ENCODE measurements around the gene TMEM51. TPM values are rescaled to one million over a fixed set of nuclear protein-coding genes. Genes with fewer than 3 reads are reported as not detected.

Gene TMEM51
- total RNA-seq: under 1 TPM; 0.47 to 0.61 TPM
- polyA plus RNA-seq: not detected

GRCh38 chr1:15153184-15153841 is at the start of gene TMEM51:
Gene TMEM51 (plus strand): TSS chr1:15153747. CDS start chr1:15215088, 61,341 bp downstream.
- intact Hi-C loops (cut with micrococcal nuclease): no loop called here
- Mint-ChIP-seq H3K27me3 (peaks cover 33 to 38% of the 10 kb centered on the region in 2 donors), H3K4me3 (peak within 1 kb of the TSS; percentile 52 to 85 (median 72)), H3K9me3 (peaks cover 0 to 5% (median under 1%) of the 10 kb centered on the region in 8 donors), H3K4me1 (peaks cover 8 to 40% (median 22%) of the 10 kb centered on the region in 4 donors), H3K27ac (peak within 1 kb of the TSS in 1 of 7 donors; percentile 32), H3K36me3 (peaks cover 0 to 3% of the 10 kb centered on the region in 2 donors)
- Histone ChIP-seq H3K9me3 (ENCODE audit: control insufficient read depth in 1 of 2, low read length in 2 of 2) (no peaks in the 10 kb centered on the region), H3K27ac (ENCODE audit: low read depth, low read length) (no peak within 1 kb of the TSS), H3K4me1 (ENCODE audit: insufficient read depth, low read length) (peaks cover 24% of the 10 kb centered on the region), H3K27me3 (ENCODE audit: insufficient read depth, low read length) (peaks cover 12% of the 10 kb centered on the region), H3K36me3 (ENCODE audit: insufficient read depth, low read length) (no peaks in the 10 kb centered on the region), H3K4me3 (ENCODE audit: low read length in 2 of 2) (no peak within 1 kb of the TSS)
- DNase-seq: no peak
- CTCF ChIA-PET (ENCODE audit: partially characterized antibody): interaction anchor here (1.3 kb wide), 1 partner anchor 24 kb away, joined by 3 read pairs; no protein-coding TSS in a partner anchor
- POLR2A ChIA-PET (ENCODE audit: partially characterized antibody): no interaction called here

GRCh38 chr1:15103906-15104305 is 49.6 kb upstream of the TMEM51 start:
- Histone ChIP-seq H3K4me3 (ENCODE audit: low read length in 2 of 2) (no peak overlapping the region), H3K27ac (ENCODE audit: low read depth, low read length) (no peak overlapping the region), H3K36me3 (ENCODE audit: insufficient read depth, low read length) (no peaks in the 10 kb centered on the region), H3K4me1 (ENCODE audit: insufficient read depth, low read length) (peaks cover 7% of the 10 kb centered on the region), H3K27me3 (ENCODE audit: insufficient read depth, low read length) (no peaks in the 10 kb centered on the region), H3K9me3 (ENCODE audit: control insufficient read depth in 1 of 2, low read length in 2 of 2) (no peaks in the 10 kb centered on the region)
- H3K27ac Mint-ChIP-seq: no peak overlapping the region
- peaks cover 25 to 33% of the 10 kb centered on the region in 2 donors for H3K27me3 Mint-ChIP-seq
- CTCF ChIA-PET (ENCODE audit: partially characterized antibody): no interaction called here
- no peak for DNase-seq
- H3K4me1 Mint-ChIP-seq: peaks cover 7 to 16% (median 10%) of the 10 kb centered on the region in 4 donors
- H3K9me3 Mint-ChIP-seq: peaks cover 0 to 12% (median 1%) of the 10 kb centered on the region in 8 donors
- intact Hi-C loops (cut with micrococcal nuclease): no loop called here
- no peak overlapping the region for H3K4me3 Mint-ChIP-seq
- no peaks in the 10 kb centered on the region for H3K36me3 Mint-ChIP-seq
- POLR2A ChIA-PET (ENCODE audit: partially characterized antibody): no interaction called here

- peaks cover 0 to 12% (median 1%) of the 10 kb centered on the region in 8 donors for H3K9me3 Mint-ChIP-seq
- ChIA-PET POLR2A (ENCODE audit: partially characterized antibody) (no interaction called here), CTCF (ENCODE audit: partially characterized antibody) (no interaction called here)
- no peak overlapping the region for H3K4me3 Mint-ChIP-seq
- H3K27me3 Mint-ChIP-seq: peaks cover 20 to 27% of the 10 kb centered on the region in 2 donors
- H3K4me3 ChIP-seq (ENCODE audit: low read length in 2 of 2): no peak overlapping the region
- H3K27me3 ChIP-seq (ENCODE audit: insufficient read depth, low read length): no peaks in the 10 kb centered on the region
- H3K9me3 ChIP-seq (ENCODE audit: control insufficient read depth in 1 of 2, low read length in 2 of 2): no peaks in the 10 kb centered on the region
- peaks cover 6 to 16% (median 8%) of the 10 kb centered on the region in 4 donors for H3K4me1 Mint-ChIP-seq
- no peaks in the 10 kb centered on the region for H3K36me3 Mint-ChIP-seq
- H3K27ac ChIP-seq (ENCODE audit: low read depth, low read length): no peak overlapping the region
- H3K36me3 ChIP-seq (ENCODE audit: insufficient read depth, low read length): no peaks in the 10 kb centered on the region
- peaks cover 7% of the 10 kb centered on the region for H3K4me1 ChIP-seq (ENCODE audit: insufficient read depth, low read length)
- intact Hi-C loops (cut with micrococcal nuclease): no loop called here
- DNase-seq: no peak
- no peak overlapping the region for H3K27ac Mint-ChIP-seq
These were observed 48.8 kb upstream of the TMEM51 start for GRCh38 chr1:15104768-15105167.

- Histone ChIP-seq H3K4me3 (ENCODE audit: low read length in 2 of 2) (no peak overlapping the region), H3K27me3 (ENCODE audit: insufficient read depth, low read length) (no peaks in the 10 kb centered on the region), H3K27ac (ENCODE audit: low read depth, low read length) (no peak overlapping the region), H3K4me1 (ENCODE audit: insufficient read depth, low read length) (no peaks in the 10 kb centered on the region), H3K9me3 (ENCODE audit: control insufficient read depth in 1 of 2, low read length in 2 of 2) (no peaks in the 10 kb centered on the region), H3K36me3 (ENCODE audit: insufficient read depth, low read length) (no peaks in the 10 kb centered on the region)
- ChIA-PET CTCF (ENCODE audit: partially characterized antibody) (no interaction called here), POLR2A (ENCODE audit: partially characterized antibody) (no interaction called here)
- peaks cover 0 to 12% (median 1%) of the 10 kb centered on the region in 8 donors for H3K9me3 Mint-ChIP-seq
- no peak for DNase-seq
- H3K27me3 Mint-ChIP-seq: peaks cover 8 to 14% of the 10 kb centered on the region in 2 donors
- no peak overlapping the region for H3K27ac Mint-ChIP-seq
- no peak overlapping the region for H3K4me3 Mint-ChIP-seq
- intact Hi-C loops (cut with micrococcal nuclease): no loop called here
- peaks cover 0 to 2% (median 0%) of the 10 kb centered on the region in 4 donors for H3K4me1 Mint-ChIP-seq
- H3K36me3 Mint-ChIP-seq: no peaks in the 10 kb centered on the region
These were observed 46.9 kb upstream of the TMEM51 start for GRCh38 chr1:15106608-15107007.

GRCh38 chr1:15107058-15107687 is 46.4 kb upstream of the TMEM51 start:
- peaks cover 2 to 4% (median 3%) of the 10 kb centered on the region in 4 donors for H3K4me1 Mint-ChIP-seq
- Histone ChIP-seq H3K27ac (ENCODE audit: low read depth, low read length) (no peak overlapping the region), H3K27me3 (ENCODE audit: insufficient read depth, low read length) (no peaks in the 10 kb centered on the region), H3K36me3 (ENCODE audit: insufficient read depth, low read length) (no peaks in the 10 kb centered on the region), H3K9me3 (ENCODE audit: control insufficient read depth in 1 of 2, low read length in 2 of 2) (no peaks in the 10 kb centered on the region), H3K4me1 (ENCODE audit: insufficient read depth, low read length) (peaks cover 1% of the 10 kb centered on the region), H3K4me3 (ENCODE audit: low read length in 2 of 2) (no peak overlapping the region)
- peaks cover 5 to 10% of the 10 kb centered on the region in 2 donors for H3K27me3 Mint-ChIP-seq
- H3K27ac Mint-ChIP-seq: no peak overlapping the region
- no peaks in the 10 kb centered on the region for H3K36me3 Mint-ChIP-seq
- no peak for DNase-seq
- H3K4me3 Mint-ChIP-seq: no peak overlapping the region
- POLR2A ChIA-PET (ENCODE audit: partially characterized antibody): no interaction called here
- peaks cover 0 to 12% (median 1%) of the 10 kb centered on the region in 8 donors for H3K9me3 Mint-ChIP-seq
- CTCF ChIA-PET (ENCODE audit: partially characterized antibody): interaction anchor here (1.5 kb wide), 1 partner anchor 21 kb away, joined by 3 read pairs; no protein-coding TSS in a partner anchor
- intact Hi-C loops (cut with micrococcal nuclease): no loop called here

GRCh38 chr1:15107911-15108310 is 45.6 kb upstream of the TMEM51 start:
- Mint-ChIP-seq H3K9me3 (peaks cover 0 to 12% (median 1%) of the 10 kb centered on the region in 8 donors), H3K27me3 (peaks cover 5 to 10% of the 10 kb centered on the region in 2 donors), H3K4me3 (no peak overlapping the region), H3K4me1 (peaks cover 2 to 6% (median 5%) of the 10 kb centered on the region in 4 donors), H3K36me3 (no peaks in the 10 kb centered on the region), H3K27ac (no peak overlapping the region)
- H3K27me3 ChIP-seq (ENCODE audit: insufficient read depth, low read length): no peaks in the 10 kb centered on the region
- intact Hi-C loops (cut with micrococcal nuclease): no loop called here
- H3K9me3 ChIP-seq (ENCODE audit: control insufficient read depth in 1 of 2, low read length in 2 of 2): no peaks in the 10 kb centered on the region
- no peaks in the 10 kb centered on the region for H3K36me3 ChIP-seq (ENCODE audit: insufficient read depth, low read length)
- ChIA-PET CTCF (ENCODE audit: partially characterized antibody) (interaction anchor here (1.5 kb wide), 1 partner anchor 20 kb away, joined by 3 read pairs; no protein-coding TSS in a partner anchor), POLR2A (ENCODE audit: partially characterized antibody) (interaction anchor here (0.6 kb wide), 1 partner anchor 247 kb away, joined by 3 read pairs; no protein-coding TSS in a partner anchor)
- H3K27ac ChIP-seq (ENCODE audit: low read depth, low read length): no peak overlapping the region
- peaks cover 6% of the 10 kb centered on the region for H3K4me1 ChIP-seq (ENCODE audit: insufficient read depth, low read length)
- DNase-seq: no peak
- H3K4me3 ChIP-seq (ENCODE audit: low read length in 2 of 2): no peak overlapping the region

GRCh38 chr1:15110128-15110866 is 43.2 kb upstream of the TMEM51 start:
- H3K36me3 Mint-ChIP-seq: no peaks in the 10 kb centered on the region
- no peak for DNase-seq
- Histone ChIP-seq H3K27ac (ENCODE audit: low read depth, low read length) (no peak overlapping the region), H3K27me3 (ENCODE audit: insufficient read depth, low read length) (no peaks in the 10 kb centered on the region), H3K36me3 (ENCODE audit: insufficient read depth, low read length) (no peaks in the 10 kb centered on the region), H3K4me1 (ENCODE audit: insufficient read depth, low read length) (peaks cover 6% of the 10 kb centered on the region), H3K4me3 (ENCODE audit: low read length in 2 of 2) (no peak overlapping the region), H3K9me3 (ENCODE audit: control insufficient read depth in 1 of 2, low read length in 2 of 2) (no peaks in the 10 kb centered on the region)
- H3K9me3 Mint-ChIP-seq: no peaks in the 10 kb centered on the region
- no peak overlapping the region for H3K27ac Mint-ChIP-seq
- no peak overlapping the region for H3K4me3 Mint-ChIP-seq
- POLR2A ChIA-PET (ENCODE audit: partially characterized antibody): no interaction called here
- peaks cover 7 to 11% of the 10 kb centered on the region in 2 donors for H3K27me3 Mint-ChIP-seq
- peaks cover 2 to 6% (median 5%) of the 10 kb centered on the region in 4 donors for H3K4me1 Mint-ChIP-seq
- CTCF ChIA-PET (ENCODE audit: partially characterized antibody): no interaction called here
- intact Hi-C loops (cut with micrococcal nuclease): no loop called here

Measured in CD4-positive, alpha-beta memory T cell (primary cell).